Measurements from ENCODE around the gene UQCC3.
"Not testable (repeated sequence)": the region's sequence is repeated elsewhere in the genome, so short reads cannot be mapped to it uniquely, and the experiment has no call there.

The UQCC3 gene

GRCh38 chr11:62687508-62688396, 16.3 kb downstream of the UQCC3 start:
- DNase-seq (ENCODE audit: low spot score) = no peak
- in situ Hi-C loops (cut with MboI; ENCODE audit: low sequenced_read_pairs, unreplicated experiment) = no loop called here
- TF ChIP-seq, protein P1, sequence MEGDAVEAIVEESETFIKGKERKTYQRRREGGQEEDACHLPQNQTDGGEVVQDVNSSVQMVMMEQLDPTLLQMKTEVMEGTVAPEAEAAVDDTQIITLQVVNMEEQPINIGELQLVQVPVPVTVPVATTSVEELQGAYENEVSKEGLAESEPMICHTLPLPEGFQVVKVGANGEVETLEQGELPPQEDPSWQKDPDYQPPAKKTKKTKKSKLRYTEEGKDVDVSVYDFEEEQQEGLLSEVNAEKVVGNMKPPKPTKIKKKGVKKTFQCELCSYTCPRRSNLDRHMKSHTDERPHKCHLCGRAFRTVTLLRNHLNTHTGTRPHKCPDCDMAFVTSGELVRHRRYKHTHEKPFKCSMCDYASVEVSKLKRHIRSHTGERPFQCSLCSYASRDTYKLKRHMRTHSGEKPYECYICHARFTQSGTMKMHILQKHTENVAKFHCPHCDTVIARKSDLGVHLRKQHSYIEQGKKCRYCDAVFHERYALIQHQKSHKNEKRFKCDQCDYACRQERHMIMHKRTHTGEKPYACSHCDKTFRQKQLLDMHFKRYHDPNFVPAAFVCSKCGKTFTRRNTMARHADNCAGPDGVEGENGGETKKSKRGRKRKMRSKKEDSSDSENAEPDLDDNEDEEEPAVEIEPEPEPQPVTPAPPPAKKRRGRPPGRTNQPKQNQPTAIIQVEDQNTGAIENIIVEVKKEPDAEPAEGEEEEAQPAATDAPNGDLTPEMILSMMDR (IDR thresholded peaks at IDR 0.05; ENCODE audit: borderline replicate concordance, control extremely low read depth, extremely low read depth, insufficient read depth, missing control alignments) = no peak

GRCh38 chr11:62688491-62688890, 17.0 kb downstream of the UQCC3 start:
- TF ChIP-seq, protein P1 (IDR thresholded peaks at IDR 0.05; ENCODE audit: borderline replicate concordance, control extremely low read depth, extremely low read depth, insufficient read depth, missing control alignments) = no peak
- no peak for DNase-seq (ENCODE audit: low spot score)
- in situ Hi-C loops (cut with MboI; ENCODE audit: low sequenced_read_pairs, unreplicated experiment) = no loop called here

GRCh38 chr11:62689421-62690183, 18.1 kb downstream of the UQCC3 start, which contains the start of gene LRRN4CL:
Gene LRRN4CL (minus strand): TSS chr11:62689530. CDS start chr11:62688508, 1,022 bp downstream.
- no peak for DNase-seq (ENCODE audit: low spot score)
- TF ChIP-seq, protein P1 (IDR thresholded peaks at IDR 0.05; ENCODE audit: borderline replicate concordance, control extremely low read depth, extremely low read depth, insufficient read depth, missing control alignments) = no peak
- in situ Hi-C loops (cut with MboI; ENCODE audit: low sequenced_read_pairs, unreplicated experiment) = loop anchor here (10.0 kb wide), 1 partner anchor 285 kb away; no protein-coding TSS in a partner anchor

- in situ Hi-C loops (cut with MboI; ENCODE audit: low sequenced_read_pairs, unreplicated experiment) = loop anchor here (10.0 kb wide), 1 partner anchor 289 kb away; no protein-coding TSS in a partner anchor
- DNase-seq (ENCODE audit: low spot score) = not testable (repeated sequence)
These were observed 22.2 kb downstream of the UQCC3 start for GRCh38 chr11:62693624-62694023.

DNA sequence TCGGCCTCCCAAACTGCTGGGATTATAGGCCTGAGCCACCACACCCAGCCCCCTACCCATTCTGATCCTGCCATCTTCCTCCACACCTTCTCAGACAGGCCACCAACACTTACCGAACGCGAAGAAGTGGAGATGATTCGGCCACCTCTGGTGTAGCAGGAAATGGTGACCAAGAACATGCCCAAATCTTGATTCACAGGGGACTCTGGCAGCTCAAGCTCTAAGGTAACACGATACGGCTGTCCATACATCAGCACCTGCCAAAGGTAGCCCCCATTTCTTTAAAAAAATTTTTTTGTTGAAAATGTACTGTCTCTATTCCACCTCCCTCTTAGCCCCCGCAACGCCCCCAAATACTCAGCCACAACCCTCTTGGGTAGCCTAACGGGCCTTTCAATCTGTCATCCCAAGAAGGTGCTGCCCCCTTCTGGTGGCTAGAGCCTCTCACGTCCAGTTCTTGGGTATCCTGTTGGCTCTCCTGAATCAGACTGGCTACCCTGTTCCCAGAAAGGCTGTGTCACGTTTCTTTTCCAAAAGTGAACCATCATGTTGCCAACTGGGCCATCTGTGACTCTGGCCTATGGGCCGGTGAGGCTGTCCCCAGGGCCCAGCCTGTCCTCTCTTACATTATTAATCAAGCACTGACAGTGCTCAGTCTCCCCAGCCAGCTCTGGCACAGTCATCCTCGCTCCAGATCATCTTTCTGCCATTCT, 23.1 kb downstream of the UQCC3 start:
- TF ChIP-seq, protein P1 (IDR thresholded peaks at IDR 0.05; ENCODE audit: borderline replicate concordance, control extremely low read depth, extremely low read depth, insufficient read depth, missing control alignments) = peak; percentile 88
- peak; percentile 84 for DNase-seq (ENCODE audit: low spot score)
- in situ Hi-C loops (cut with MboI; ENCODE audit: low sequenced_read_pairs, unreplicated experiment) = loop anchor here (10.0 kb wide), 1 partner anchor 290 kb away; no protein-coding TSS in a partner anchor

- in situ Hi-C loops (cut with MboI; ENCODE audit: low sequenced_read_pairs, unreplicated experiment) = no loop called here
- no peak for DNase-seq (ENCODE audit: low spot score)
- TF ChIP-seq, protein P1 (IDR thresholded peaks at IDR 0.05; ENCODE audit: borderline replicate concordance, control extremely low read depth, extremely low read depth, insufficient read depth, missing control alignments) = no peak
These were observed 30.8 kb downstream of the UQCC3 start for GRCh38 chr11:62702246-62702645.

DNA sequence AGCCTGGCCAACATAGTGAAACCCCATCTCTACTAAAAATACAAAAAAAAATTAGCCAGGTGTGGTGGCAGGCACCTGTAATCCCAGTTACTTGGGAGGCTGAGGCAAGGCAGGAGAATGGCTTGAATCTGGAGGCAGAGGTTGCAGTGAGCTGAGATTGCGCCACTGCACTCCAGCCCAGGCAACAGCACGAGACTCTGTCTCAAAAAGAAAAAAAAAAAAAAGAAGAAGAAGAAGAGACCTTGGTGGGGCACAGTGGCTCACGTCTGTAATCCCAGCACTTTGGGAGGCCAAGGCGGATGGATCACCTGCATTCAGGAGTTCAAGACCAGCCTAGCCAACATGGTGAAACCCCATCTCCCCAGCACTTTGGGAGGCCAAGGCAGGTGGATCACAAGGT, 32.4 kb downstream of the UQCC3 start:
- DNase-seq (ENCODE audit: low spot score); in situ Hi-C loops (cut with MboI; ENCODE audit: low sequenced_read_pairs, unreplicated experiment): not testable (repeated sequence)
